ENCODE measurements around the gene RASA3. TPM values are rescaled to one million over a fixed set of nuclear protein-coding genes. Genes with fewer than 3 reads are reported as not detected.
"Not testable (repeated sequence)": the region's sequence is repeated elsewhere in the genome, so short reads cannot be mapped to it uniquely, and the experiment has no call there.

The RASA3 gene
- total RNA-seq, 1 donor from 2014 or later, result 23.7 TPM

GRCh38 chr13:114142137-114142550, 9.7 kb upstream of the RASA3 start:
- DNase-seq, result no peak

DNA sequence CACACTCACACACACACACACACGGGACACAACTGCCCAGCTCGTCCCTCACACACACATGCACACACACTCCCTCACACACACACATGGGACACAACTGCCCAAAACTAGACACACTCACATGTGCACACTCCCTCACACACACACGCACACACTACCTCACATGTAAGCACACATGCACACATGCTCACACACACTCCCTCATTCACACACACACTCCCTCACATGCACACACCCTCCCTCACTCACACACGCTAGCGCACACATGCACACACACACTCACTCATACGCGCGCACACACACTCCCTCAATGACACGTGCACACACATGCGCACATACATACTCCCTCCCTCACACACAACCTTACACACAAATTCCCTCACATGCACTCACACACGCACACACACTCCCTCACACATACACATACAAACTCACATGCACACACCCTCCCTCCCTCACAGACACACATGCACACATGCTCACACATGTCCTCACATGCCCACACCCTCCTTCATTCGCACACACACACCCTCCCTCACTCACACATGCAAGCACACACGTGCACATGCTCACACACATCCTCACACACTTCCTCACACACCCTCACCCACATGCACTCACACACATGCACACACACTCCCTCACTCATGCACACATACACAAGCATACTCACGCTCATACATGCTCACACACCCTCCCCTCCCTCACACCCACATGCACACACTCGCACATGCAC, 9.0 kb upstream of the RASA3 start:
- no peak for DNase-seq

- no peak for DNase-seq
Observed at GRCh38 chr13:114140906-114141250, 8.5 kb upstream of the RASA3 start.

DNA sequence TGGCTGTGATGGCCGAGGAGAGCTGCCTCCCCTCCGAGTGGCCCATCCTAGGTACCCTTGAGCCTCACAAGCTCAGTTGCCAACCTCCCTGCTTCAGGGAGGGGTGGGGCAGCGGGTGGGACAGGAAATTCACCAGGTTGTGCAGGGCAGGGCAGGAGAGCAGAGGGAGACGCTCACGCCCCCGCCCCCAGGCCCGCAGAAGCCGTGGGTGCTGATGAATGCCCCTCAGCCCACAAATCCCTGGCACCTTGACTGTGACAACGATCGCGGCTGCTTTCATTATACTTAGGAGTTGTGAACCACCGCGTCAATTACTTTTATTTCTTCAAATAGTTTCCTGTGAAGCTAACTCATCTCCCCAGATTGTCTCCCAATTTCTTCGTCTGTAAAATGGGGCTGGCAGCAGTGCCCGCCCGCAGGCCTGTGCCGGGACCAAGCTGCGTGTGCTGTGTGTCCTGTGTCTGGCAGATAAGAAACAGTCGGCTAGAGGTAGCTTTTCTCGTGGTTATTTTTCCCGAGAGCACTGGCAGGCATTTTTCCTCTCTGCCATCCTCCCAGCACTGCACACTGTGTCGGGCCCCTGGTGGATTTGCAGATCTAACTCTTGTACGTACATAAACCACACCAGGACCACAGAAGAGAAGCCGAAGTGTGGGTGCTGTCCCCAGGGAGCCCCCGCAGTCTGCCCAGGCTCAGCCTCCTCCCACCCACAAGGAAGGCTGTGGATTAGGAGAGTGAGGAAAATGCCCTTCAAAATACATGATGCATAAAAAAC, 7.9 kb upstream of the RASA3 start:
- DNase-seq, result no peak

DNA sequence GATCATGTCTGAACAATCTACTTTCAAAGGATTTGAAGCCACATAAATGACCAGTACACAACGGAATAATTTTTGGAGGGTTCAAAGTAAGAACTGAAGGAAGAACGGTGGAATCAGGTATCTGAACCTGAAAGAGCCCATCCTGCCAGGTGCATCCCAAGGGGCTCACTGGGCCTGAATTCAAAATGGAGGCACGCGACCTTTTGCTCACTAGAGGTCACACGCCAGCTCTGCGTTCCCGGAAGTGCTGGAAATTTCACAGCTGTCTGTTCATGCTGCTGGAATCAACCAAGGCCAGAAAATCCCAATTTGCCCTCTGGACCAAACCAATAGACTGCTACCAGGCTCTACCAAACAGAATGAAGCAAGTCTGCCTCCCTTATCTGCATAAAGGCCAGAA, 4.2 kb upstream of the RASA3 start:
- no peak for DNase-seq

DNA sequence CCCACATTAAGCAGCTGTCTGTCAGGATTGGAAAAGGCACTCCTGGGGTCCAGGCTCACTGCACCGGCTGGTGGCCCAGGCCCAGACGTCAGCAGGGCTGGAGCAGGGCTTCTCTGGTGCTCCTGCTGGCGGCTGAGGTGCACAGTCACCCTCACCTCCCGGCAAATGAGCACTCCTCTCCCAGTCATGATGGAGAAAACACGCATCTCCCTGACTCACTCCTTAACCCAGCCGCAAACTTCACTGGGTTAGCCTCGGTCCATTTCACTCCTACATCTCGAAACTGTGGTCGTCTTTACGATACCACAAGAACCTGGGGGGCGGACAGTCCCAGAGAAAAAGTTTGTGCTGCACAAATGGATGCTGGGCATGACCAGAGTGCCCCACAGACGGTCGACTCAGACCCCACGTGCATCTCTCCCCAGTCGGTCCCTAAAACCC, 3.3 kb upstream of the RASA3 start:
- DNase-seq, result no peak

DNA sequence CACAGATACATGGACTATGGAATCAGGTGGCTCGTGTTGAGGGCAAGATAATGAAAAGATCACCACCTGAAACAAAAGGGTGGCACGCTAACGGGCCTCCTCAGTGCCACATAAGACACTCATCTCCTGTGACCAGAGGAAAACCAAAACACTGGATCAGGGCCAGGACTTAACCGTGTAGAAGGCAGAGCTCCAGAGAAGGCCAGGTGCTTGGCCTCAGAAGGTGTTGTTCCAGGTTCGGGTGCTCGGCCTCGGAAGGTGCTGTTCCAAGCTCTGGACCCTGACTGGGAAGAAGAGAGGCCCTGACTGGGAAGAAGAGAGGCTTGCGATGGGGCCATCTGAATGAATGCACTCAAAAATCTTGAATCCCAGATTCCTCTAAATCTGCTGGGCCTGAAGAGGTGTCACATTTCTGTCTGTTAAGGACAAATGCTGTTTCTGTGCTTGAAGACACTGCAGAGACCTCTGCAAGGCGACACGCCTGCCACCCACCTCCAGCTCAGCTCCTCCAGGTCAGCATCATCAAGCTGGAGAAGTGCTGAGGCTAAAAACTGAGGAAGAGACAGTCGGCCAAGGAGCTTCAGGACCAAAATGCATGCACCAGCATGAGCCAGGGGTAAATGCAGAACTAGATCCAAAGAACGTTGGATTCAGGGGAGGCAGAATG, 2.7 kb upstream of the RASA3 start:
- no peak for DNase-seq

GRCh38 chr13:114134111-114134943, 1.9 kb upstream of the RASA3 start:
- peak; percentile 72 for DNase-seq

- DNase-seq, result not testable (repeated sequence)
Observed at GRCh38 chr13:114133552-114133951, 1.1 kb upstream of the RASA3 start.

GRCh38 chr13:114133126-114133525, 703 bp upstream of the RASA3 start:
- DNase-seq, result not testable (repeated sequence)

DNA sequence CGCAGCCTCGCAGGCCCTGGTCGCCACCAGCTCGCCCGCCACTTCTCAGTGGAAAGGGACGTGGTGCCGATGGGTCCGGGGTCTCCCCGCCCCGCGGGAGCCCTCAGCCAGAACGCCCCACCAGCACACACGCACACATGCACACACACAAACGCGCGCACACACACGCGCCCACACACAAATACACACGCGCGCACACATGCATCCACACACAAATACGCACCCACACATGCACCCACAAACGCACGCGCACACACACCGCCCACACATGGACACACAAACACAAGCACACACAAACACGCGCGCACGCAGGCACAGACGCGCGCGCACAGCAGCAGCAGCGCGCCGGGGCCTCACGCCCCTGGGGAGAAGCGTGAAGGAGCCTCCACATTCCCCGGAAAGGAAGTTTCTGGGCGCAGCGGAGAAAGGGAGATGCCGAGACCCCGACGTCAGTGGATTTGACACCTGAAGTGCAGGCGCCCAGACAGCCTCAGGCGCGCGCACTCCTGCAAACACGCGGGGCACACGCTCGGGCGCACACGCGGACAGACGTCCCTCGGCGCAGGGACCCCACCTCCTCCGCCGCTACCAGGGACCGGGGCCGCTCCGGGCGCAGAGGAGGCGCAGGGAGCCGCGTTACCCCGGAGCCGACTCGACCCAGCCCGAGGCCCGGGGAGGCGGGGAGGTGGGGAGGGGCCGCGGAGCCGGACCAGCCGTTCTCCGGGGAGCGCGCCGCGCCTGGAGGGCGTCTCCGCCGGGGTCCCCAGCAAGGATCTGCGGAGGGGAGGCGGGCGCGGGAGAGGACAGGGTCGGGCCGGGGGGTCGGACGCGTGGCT, 622 bp downstream of the RASA3 start:
- peak; percentile 49 for DNase-seq

GRCh38 chr13:114130837-114131582, 1.4 kb downstream of the RASA3 start:
- peak; percentile 78 for DNase-seq

DNA sequence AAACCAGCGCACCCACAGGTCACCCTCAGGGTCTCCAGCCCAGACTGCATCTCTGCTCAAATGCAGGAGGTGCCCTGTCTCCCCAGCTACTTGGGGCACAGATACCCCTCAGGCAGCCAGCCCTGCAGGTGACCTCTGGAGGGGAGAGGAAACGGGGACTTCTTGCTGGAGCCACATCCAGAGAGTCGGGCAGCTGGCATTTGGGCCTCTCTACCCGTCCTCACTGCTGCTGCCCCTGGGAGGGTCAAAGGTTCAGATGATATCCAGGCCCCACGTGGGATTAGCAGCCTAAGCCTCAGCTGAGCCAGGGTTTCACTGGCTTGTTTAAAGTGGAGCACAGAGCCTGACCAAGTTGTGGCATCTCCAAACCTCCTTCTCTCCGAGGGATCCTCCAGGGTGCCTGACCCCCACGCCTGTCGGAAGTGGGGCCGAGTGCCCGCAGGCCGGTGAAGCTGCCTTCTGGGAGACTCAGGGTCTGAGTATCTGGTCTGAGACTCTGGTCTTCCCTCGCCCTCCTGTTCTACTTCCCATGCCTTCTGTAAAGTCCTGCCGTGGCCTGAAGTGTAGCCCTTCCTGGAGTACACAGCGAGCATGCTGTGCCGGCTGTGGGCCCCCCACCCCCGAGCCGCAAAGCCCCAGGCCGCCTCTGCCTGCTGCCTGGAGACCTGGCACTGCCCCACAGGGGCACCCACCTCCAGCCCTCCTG, 2.1 kb downstream of the RASA3 start:
- DNase-seq, result no peak

- no peak for DNase-seq
Observed at GRCh38 chr13:114129649-114130062, 2.8 kb downstream of the RASA3 start.

- no peak for DNase-seq
Observed at GRCh38 chr13:114128624-114129522, 3.5 kb downstream of the RASA3 start.

DNA sequence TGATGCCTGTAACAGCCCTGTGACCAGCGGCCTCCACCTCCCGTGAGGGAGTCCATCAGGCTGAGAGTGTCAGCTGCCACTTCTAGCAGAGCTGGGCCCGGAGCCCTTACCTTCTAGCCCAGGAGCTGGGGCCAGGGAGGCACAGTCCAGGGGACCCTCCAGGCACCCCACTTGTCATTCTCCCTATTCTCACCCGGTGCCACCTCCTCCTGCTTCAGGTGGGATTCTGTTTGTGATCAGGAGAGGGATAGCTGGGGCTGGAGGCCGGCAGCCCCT, 4.1 kb downstream of the RASA3 start:
- DNase-seq, result no peak

GRCh38 chr13:114127473-114128347, 4.7 kb downstream of the RASA3 start:
- no peak for DNase-seq

All from tongue (tissue), 2 donors.